ENCODE measurements around the gene SHANK2.

- no peak for TF ChIP-seq CTCF (IDR thresholded peaks at IDR 0.05)
- no peak for TF ChIP-seq POLR2AphosphoS5 (IDR thresholded peaks at IDR 0.05)
These were observed 30.4 kb upstream of the SHANK2 start for GRCh38 chr11:71282581-71283351.
